ENCODE data around the gene ZNF302.
"Not testable (repeated sequence)": the region's sequence is repeated elsewhere in the genome, so short reads cannot be mapped to it uniquely, and the experiment has no call there.

ZNF302 gene

GRCh38 chr19:34667349-34668076 lies 10.0 kb upstream of the ZNF302 start:
- no peak overlapping the region for H3K27ac ChIP-seq
- H3K36me3 ChIP-seq (ENCODE audit: insufficient read depth, low read length), result no peaks in the 10 kb centered on the region
- no peak for TF ChIP-seq EZH2 (IDR thresholded peaks at IDR 0.05)
- TF ChIP-seq FOXP2 (optimal IDR thresholded peaks at IDR 0.05; ENCODE audit: control extremely low read depth, extremely low read length, insufficient read depth), result no peak
- no peak for TF ChIP-seq POLR2AphosphoS5 (IDR thresholded peaks at IDR 0.05; ENCODE audit: borderline replicate concordance, low read depth, low read length)
- no peak overlapping the region for H3K4me3 ChIP-seq
- no peak for DNase-seq (ENCODE audit: low read depth, low spot score)
- no peaks in the 10 kb centered on the region for H3K9me3 ChIP-seq (ENCODE audit: low read depth, low read length)
- no peak overlapping the region for H3K9ac ChIP-seq (ENCODE audit: insufficient read length)

- not testable (repeated sequence) for H3K4me3 ChIP-seq; H3K27ac ChIP-seq; H3K9ac ChIP-seq (ENCODE audit: insufficient read length); H3K36me3 ChIP-seq (ENCODE audit: insufficient read depth, low read length); H3K9me3 ChIP-seq (ENCODE audit: low read depth, low read length); DNase-seq (ENCODE audit: low read depth, low spot score)
These were observed 9.3 kb upstream of the ZNF302 start for GRCh38 chr19:34668077-34668689.

- not testable (repeated sequence) for H3K9me3 ChIP-seq (ENCODE audit: low read depth, low read length); H3K36me3 ChIP-seq (ENCODE audit: insufficient read depth, low read length); H3K4me3 ChIP-seq; H3K27ac ChIP-seq; H3K9ac ChIP-seq (ENCODE audit: insufficient read length); DNase-seq (ENCODE audit: low read depth, low spot score)
These were observed 8.8 kb upstream of the ZNF302 start for GRCh38 chr19:34668690-34669089.

- Histone ChIP-seq H3K9ac (ENCODE audit: insufficient read length) (no peak overlapping the region), H3K4me3 (no peak overlapping the region), H3K9me3 (ENCODE audit: low read depth, low read length) (no peaks in the 10 kb centered on the region), H3K36me3 (ENCODE audit: insufficient read depth, low read length) (no peaks in the 10 kb centered on the region), H3K27ac (no peak overlapping the region)
- TF ChIP-seq POLR2AphosphoS5 (IDR thresholded peaks at IDR 0.05; ENCODE audit: borderline replicate concordance, low read depth, low read length) (no peak), EZH2 (IDR thresholded peaks at IDR 0.05) (no peak), FOXP2 (optimal IDR thresholded peaks at IDR 0.05; ENCODE audit: control extremely low read depth, extremely low read length, insufficient read depth) (no peak)
- DNase-seq (ENCODE audit: low read depth, low spot score), result no peak
These were observed 8.2 kb upstream of the ZNF302 start for GRCh38 chr19:34669305-34669704.

GRCh38 chr19:34671972-34672371 lies 5.5 kb upstream of the ZNF302 start:
- H3K36me3 ChIP-seq (ENCODE audit: insufficient read depth, low read length), result no peaks in the 10 kb centered on the region
- H3K9ac ChIP-seq (ENCODE audit: insufficient read length), result no peak overlapping the region
- TF ChIP-seq POLR2AphosphoS5 (IDR thresholded peaks at IDR 0.05; ENCODE audit: borderline replicate concordance, low read depth, low read length) (no peak), FOXP2 (optimal IDR thresholded peaks at IDR 0.05; ENCODE audit: control extremely low read depth, extremely low read length, insufficient read depth) (no peak), EZH2 (IDR thresholded peaks at IDR 0.05) (no peak)
- H3K9me3 ChIP-seq (ENCODE audit: low read depth, low read length), result no peaks in the 10 kb centered on the region
- no peak for DNase-seq (ENCODE audit: low read depth, low spot score)
- no peak overlapping the region for H3K4me3 ChIP-seq
- no peak overlapping the region for H3K27ac ChIP-seq

GRCh38 chr19:34673590-34673989 lies 3.9 kb upstream of the ZNF302 start:
- Histone ChIP-seq H3K36me3 (ENCODE audit: insufficient read depth, low read length) (peaks cover 4% of the 10 kb centered on the region), H3K9me3 (ENCODE audit: low read depth, low read length) (no peaks in the 10 kb centered on the region), H3K9ac (ENCODE audit: insufficient read length) (no peak overlapping the region), H3K4me3 (no peak overlapping the region), H3K27ac (no peak overlapping the region)
- DNase-seq (ENCODE audit: low read depth, low spot score), result no peak
- no peak for TF ChIP-seq EZH2 (IDR thresholded peaks at IDR 0.05)
- TF ChIP-seq POLR2AphosphoS5 (IDR thresholded peaks at IDR 0.05; ENCODE audit: borderline replicate concordance, low read depth, low read length), result no peak
- TF ChIP-seq FOXP2 (optimal IDR thresholded peaks at IDR 0.05; ENCODE audit: control extremely low read depth, extremely low read length, insufficient read depth), result no peak

GRCh38 chr19:34675250-34675649 lies 2.2 kb upstream of the ZNF302 start:
- Histone ChIP-seq H3K4me3 (no peak overlapping the region), H3K27ac (no peak overlapping the region), H3K9me3 (ENCODE audit: low read depth, low read length) (no peaks in the 10 kb centered on the region), H3K36me3 (ENCODE audit: insufficient read depth, low read length) (peaks cover 20% of the 10 kb centered on the region), H3K9ac (ENCODE audit: insufficient read length) (no peak overlapping the region)
- TF ChIP-seq FOXP2 (optimal IDR thresholded peaks at IDR 0.05; ENCODE audit: control extremely low read depth, extremely low read length, insufficient read depth) (no peak), POLR2AphosphoS5 (IDR thresholded peaks at IDR 0.05; ENCODE audit: borderline replicate concordance, low read depth, low read length) (no peak), EZH2 (IDR thresholded peaks at IDR 0.05) (no peak)
- no peak for DNase-seq (ENCODE audit: low read depth, low spot score)

GRCh38 chr19:34675919-34676318 lies 1.6 kb upstream of the ZNF302 start:
- DNase-seq (ENCODE audit: low read depth, low spot score), result no peak
- H3K36me3 ChIP-seq (ENCODE audit: insufficient read depth, low read length), result peaks cover 26% of the 10 kb centered on the region
- H3K9me3 ChIP-seq (ENCODE audit: low read depth, low read length), result 0 out of 2 replicates have a peak, but pooled peaks cover 3% of the 10 kb centered on the region
- no peak overlapping the region for H3K4me3 ChIP-seq
- no peak overlapping the region for H3K27ac ChIP-seq
- no peak overlapping the region for H3K9ac ChIP-seq (ENCODE audit: insufficient read length)
- TF ChIP-seq EZH2 (IDR thresholded peaks at IDR 0.05), result no peak
- no peak for TF ChIP-seq FOXP2 (optimal IDR thresholded peaks at IDR 0.05; ENCODE audit: control extremely low read depth, extremely low read length, insufficient read depth)
- TF ChIP-seq POLR2AphosphoS5 (IDR thresholded peaks at IDR 0.05; ENCODE audit: borderline replicate concordance, low read depth, low read length), result no peak

All from SK-N-MC (cell line).